Measurements from ENCODE around the gene CLEC2D.
"Not testable (repeated sequence)": the region's sequence is repeated elsewhere in the genome, so short reads cannot be mapped to it uniquely, and the experiment has no call there.

CLEC2D gene

DNA sequence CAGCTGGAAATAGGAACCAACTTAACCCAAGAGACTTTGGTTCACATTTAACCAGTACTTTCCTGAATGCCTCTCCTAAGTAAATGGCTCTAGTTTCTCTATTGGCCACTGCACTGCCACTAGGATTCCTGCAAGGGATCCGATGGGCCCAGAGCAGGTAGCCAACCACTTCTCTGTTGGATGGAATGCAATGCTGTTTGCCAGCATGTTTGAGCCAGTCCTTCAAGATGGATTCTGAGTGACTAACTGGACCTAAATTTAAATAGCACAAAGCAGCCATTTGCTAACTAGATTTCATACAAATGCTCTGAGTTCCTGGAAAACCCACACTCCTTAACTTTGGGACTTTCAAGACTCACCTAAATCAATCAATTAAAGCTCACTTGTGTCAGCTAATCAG is 9.5 kb upstream of the CLEC2D start:
- no peak for DNase-seq

GRCh38 chr12:9661720-9662119 is 7.8 kb upstream of the CLEC2D start:
- DNase-seq: no peak

- no peak for DNase-seq
Observed at GRCh38 chr12:9662488-9662887, 7.0 kb upstream of the CLEC2D start.

DNA sequence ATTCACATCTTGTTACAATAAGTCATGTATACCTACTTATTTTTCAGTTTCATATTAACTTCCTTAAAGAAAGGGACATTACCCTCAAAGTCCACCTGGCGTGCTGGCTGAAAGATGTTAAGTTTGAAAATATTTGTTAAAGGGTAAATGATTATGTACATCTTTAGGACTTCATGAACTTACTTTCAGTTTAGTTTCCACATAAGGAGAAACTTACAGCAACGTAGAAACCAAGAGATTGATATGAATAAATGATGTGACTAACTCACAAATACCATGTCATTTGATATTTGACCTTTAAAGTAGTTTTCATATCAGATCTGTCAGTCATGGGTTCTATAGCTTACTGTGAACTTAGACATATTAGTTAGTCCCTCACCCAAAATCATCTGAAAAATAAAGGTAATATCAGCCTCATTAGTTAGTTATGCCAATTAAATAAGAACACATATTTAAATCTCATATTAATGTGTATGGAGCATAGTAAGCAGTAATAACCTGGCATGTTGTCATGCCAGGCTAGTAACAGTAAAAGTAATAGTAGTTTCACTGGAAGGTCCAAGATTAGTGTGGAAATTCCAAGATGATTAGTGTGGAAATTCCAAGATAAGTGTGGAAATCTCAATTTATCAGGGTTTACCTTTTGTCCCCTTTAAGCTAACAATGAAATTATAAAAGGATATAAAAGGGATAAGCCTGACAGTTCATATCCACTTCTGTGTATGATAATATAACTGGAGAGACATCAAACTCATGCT is 1.9 kb upstream of the CLEC2D start:
- DNase-seq: no peak

- no peak for DNase-seq
Observed at GRCh38 chr12:9668161-9669018, 1.1 kb upstream of the CLEC2D start.

DNA sequence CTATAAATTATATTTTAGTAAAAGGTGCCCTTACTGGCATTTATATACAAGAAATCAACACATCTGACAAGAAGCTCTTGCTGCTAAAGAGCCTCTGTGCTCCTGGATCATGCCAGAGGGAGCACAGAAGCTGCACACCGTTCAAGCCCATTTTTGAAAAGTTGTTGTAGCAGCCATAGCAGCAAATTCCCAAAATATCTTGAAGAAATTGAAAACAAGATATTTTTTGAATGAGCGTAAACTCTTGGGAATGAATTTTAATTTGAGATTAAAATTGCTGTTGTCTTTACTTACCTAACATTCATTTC is 540 bp upstream of the CLEC2D start:
- DNase-seq: no peak

- not testable (repeated sequence) for DNase-seq
Observed at GRCh38 chr12:9672340-9672739, 2.8 kb downstream of the CLEC2D start.

- no peak for DNase-seq
Observed at GRCh38 chr12:9673404-9674225, 4.1 kb downstream of the CLEC2D start.

DNA sequence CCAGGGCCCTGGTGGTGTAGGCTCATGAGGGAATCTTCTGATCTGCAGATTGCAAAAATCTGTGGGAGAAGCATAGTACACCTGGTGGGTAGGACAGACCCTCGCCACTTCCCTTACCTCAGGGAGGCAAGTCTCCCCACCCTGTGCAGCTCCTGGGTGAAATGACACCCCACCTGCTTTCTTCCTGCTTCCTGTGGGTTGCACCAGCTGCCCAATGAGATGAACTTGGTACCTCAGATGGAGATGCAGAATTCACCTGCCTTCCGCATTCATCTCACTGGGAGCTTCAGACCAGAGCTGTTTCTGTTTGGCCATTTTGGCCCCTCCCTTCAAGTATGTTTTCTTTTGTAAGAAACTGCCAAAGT is 4.7 kb downstream of the CLEC2D start:
- DNase-seq: no peak

- not testable (repeated sequence) for DNase-seq
Observed at GRCh38 chr12:9682508-9682907, 13.0 kb downstream of the CLEC2D start.

- DNase-seq: not testable (repeated sequence)
Observed at GRCh38 chr12:9682949-9683348, 13.4 kb downstream of the CLEC2D start.

DNA sequence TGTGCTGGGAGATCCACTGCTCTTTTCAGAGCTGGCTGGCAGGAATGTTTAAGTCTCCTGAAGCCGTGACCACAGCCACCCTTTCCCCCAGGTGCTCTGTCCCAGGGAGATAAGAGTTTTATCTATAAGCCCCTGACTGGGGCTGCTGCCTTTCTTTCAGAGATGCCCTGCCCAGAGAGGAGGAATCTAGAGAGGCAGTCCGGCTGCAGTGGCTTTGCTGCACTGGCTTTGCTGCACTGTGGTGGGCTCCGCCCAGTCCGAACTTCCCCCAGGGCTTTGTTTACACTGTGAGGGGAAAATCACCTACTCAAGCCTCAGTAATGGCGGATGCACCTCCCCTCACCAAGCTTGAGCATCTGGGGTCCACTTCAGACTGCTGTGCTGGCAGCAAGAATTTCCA is 15.9 kb downstream of the CLEC2D start:
- DNase-seq: not testable (repeated sequence)

- DNase-seq: no peak
Observed at GRCh38 chr12:9685915-9686314, 16.4 kb downstream of the CLEC2D start.

DNA sequence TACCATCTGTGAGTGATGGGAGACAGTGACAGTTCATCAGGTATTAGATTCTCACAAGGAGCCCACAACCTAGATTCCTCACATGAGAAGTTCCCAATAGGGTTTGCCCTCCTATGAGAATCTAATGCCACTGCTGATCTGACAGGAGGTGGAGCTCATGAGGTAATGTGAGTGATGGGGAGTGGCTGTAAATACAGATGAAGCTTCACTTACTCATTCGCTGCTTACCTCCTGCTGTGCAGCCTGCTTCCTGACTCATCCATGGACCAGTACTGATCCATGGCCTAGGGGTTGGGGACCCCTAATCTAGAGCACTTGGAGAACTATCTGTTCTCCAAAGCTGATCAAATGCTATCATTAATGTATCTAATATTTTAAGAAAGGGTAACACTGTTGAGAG is 17.7 kb downstream of the CLEC2D start:
- no peak for DNase-seq

- no peak for DNase-seq
Observed at GRCh38 chr12:9692909-9693308, 23.4 kb downstream of the CLEC2D start.

DNA sequence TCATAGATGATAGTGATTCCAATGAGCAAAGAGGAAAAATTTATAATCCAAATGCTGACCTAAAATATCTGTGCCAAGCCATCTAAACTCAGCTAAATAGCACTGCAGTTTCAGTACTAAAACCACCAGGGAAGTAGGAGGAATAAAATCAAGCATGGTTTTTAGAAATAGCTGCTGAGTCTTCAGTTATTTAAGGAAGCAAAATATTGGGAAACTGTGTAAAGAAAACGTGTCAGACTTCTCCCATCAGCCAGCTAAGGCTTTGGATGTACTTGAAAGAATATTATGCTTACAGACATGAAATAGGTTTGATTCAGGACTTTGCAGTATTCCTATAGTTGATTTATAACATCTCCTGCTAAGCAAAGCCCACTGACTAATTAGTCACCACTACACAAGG is 24.7 kb downstream of the CLEC2D start:
- DNase-seq: no peak

DNA sequence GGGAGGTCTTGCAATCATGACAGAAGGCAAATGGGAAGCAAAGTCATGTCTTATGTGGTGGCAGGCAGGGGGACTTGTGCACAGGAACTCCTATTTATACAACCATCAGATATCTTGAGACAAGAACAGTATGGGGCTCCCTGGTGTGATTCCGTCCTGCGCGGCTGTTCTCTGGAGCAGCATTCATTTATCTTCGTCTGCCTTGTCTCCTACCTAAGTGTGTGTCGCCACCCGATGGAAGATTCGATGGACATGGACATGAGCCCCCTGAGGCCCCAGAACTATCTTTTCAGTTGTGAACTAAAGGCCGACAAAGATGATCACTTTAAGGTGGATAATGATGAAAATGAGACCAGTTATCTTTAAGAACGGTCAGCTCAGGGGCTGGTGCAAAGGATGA is 25.6 kb downstream of the CLEC2D start:
- DNase-seq: not testable (repeated sequence)

- DNase-seq: not testable (repeated sequence)
Observed at GRCh38 chr12:9695661-9696060, 26.1 kb downstream of the CLEC2D start.

DNA sequence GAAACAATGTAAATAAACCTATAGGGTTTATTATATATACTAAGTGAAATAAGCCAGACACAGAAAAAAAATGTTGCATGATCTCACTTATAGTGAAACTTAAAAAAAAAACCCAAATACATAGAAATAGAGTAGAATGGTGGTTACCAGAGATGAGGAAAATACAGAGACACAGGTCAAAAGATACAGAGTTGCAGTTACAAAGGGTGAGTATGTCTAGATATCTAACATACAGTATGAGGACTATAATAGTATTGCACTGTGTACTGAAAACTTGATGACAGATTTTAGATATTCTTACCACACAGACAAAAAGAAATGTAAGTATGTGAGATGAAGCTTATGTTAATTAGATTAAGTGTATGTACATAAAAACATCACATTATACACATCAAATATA is 28.1 kb downstream of the CLEC2D start:
- no peak for DNase-seq

- DNase-seq: no peak
Observed at GRCh38 chr12:9698681-9699080, 29.2 kb downstream of the CLEC2D start.

DNA sequence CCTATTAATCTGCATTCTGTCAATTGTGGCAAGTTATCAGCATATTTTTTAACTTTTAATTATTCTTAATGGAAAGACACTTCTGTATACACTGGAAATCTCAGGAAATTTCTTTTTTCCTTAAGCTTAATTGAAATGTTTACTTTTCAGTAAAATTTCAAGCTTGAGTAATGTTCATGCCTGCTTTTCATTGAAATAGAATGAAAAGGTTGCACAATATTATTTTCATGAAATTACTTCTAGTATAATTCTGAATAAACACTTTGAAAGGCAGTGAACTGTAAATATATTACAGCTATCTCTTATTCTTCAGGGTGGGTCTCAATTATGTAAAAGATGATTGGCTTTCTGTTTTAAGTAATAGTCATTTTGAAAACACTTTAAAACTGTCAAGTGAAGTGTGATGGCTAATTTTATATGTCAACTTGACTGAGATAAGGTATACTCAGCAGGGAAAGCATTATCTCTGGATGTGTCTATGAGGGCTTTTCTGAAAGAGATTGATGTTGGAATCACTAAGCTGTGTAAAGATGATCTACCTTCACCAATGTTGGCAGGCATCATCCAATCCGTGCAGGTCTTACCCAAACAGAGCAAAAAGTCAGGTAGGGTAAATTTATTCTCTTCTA is 29.9 kb downstream of the CLEC2D start:
- DNase-seq: no peak

DNA sequence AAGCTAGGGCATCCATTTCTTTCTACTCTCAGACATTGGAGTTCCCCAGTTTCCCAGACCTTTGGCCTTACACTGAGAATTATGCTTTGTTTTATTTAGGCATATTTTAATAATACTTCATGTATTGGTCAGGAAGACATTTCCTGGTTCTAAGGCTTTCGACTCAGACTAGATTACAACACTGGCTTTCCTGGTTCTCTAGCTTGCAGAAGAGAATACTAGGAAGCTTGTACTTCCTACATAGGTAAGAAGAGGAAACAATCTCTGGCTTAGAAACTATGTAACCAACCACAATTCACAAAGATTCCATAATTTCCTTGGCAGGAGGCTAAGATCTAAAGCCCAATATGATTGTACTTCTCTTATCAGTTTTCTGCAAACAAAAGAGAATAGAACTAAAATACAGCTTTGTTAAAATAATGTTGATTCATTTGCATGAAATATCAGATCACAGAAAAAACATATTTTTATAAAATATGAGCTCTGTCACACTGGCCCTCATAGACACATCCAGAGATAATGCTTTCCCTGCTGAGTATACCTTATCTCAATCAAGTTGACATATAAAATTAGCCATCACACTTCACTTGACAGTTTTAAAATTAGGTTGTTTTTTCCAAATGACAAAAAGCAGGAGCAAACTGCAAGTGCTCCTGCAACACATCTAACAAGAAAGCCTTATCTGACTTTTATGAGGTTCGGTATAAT is 30.5 kb downstream of the CLEC2D start:
- no peak for DNase-seq

GRCh38 chr12:9700606-9700956 is 31.1 kb downstream of the CLEC2D start:
- no peak for DNase-seq

Measured in NCI-H1092 treated with DMSO at 0.1 percent for 48 hours (cell line).